ENCODE data around the gene SLC7A5.
"Not testable (repeated sequence)": the region's sequence is repeated elsewhere in the genome, so short reads cannot be mapped to it uniquely, and the experiment has no call there.

Gene SLC7A5

DNA sequence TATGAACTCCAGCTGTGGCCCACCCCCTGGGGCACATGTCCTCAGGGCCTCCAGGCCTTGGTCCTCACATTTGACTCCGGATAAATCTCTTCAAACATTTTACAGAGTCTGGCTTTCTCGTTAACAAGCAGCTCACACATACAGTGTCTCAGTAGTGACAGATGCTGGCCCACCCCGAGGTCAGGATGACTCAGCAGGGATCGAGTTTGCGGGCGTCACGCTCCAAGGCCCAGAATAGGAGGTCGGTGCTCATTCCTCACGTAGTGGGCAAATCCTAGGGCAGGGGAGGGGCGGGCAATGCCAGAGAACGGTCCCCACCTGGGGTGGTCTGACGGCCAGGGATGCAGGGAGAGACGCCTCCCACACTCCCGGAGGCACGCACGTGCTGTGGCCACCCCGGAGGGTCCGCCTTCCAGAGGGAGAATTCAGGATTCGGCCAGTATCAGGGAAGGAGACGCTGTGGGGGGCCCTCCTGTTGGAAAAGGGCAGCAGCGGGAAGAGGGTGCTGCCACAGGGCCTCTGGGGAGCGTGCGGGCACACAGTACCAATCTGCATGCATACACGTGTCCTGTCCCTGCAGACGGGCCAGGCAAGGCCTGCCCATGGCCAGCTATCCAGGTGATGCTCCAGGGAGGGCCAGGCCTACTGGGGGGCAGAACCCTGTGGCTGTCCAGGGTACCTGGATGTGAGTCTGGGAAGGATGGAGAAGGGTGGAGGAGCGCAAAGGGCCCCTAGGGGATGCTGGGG, 8.6 kb downstream of the SLC7A5 start:
- DNase-seq: no peak

DNA sequence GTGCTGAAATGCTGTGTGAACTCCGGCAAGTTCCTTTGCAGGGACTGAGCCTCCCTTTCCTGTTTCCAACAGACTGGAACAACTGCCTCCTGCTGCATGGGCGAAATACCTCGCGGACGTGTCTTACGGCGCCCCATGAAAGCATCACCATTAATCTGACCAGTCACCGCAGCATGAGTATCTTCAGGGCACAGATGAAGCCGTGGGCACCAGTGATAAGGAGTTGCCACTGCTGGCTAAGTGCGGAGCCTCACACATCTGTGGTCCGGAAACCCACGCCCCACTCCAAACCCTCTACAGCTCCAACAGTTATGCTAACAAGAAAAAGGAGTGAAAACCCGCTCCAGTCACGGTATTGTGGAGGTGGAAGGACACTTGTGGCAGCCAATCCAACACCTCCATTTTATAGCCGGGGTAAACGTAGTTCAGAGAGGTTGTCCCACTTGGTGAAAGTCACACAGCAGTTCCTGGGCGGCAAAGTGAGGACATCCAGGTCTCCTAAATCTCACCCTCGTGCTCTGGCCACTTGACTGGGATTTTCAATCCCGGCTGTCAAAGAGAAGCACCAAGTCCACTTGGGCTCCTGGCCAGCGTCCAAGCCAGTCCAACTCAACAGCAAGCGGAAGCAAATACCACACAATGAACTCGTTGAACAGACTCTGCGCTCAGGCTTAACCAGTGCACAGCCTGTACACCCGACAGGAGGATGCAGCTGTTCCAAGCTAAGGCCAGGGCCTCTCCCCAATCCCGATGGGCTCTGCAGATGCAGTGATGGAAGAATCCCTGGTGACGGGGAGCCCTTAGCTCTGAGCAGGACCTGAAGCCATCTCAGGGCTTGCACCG, 10.9 kb downstream of the SLC7A5 start:
- DNase-seq: not testable (repeated sequence)

DNA sequence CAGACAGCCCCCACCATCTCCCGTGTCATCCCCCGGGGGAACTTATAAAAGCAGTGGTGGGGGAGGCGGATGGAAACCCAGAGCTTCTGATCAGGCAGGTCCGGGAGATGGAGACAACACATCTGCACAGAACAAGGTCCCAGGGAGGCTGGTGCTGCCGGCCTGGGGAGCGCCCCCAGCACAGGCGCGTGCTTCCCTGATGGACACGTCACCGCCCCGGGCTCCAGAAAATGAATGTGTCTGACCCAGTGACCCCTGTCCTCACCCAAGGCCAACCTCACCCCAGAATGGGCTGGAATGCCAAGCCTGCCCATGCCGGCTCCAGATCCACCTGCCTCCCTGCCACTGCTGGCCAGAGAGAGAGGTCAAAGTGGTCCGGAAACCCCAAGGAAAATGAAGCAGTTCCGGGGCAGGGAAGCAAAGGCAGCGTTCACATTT, 12.5 kb downstream of the SLC7A5 start:
- DNase-seq: no peak

DNA sequence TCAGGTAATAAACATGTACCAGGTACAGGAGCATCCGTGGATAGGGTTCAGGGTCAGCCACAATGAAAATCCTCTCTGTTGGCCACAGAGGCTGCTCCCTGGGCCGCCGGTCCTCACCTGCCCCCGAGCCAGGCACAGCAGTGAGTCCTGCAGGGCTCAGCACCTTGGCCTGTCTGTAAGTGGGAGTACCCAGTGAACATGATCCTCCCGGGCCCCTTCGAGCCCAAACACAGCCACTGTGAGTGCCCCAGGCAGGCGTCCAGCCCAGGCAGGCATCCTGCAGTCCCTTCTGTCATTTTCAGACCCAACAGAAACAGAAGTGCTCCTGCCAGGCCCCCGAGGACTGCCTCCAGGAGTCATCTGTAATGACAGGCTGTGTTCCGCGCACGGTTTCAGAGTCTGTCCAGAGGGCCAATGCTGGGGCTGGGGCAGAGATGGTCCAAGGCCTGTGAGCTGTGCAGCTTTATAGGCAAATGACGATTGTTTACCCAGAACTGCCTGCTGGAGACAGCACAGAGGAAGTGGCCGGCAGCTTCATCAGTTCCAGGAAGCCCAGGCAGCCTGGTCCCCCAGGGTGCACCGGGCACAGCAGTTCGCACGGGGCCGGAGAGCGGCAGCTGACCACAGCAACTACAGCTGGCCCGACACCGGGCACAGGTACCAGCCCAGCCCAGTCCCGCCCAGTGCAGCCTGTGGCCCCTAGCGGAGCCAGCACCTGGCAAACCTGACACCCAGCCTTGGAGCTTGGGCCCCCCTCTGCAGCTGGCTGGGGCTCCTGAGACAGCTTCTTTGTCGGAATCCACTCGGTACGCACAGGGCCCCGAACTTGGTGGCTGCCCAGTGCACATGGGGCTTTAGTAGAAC, 13.2 kb downstream of the SLC7A5 start:
- DNase-seq: peak in 1 of 2 experiments; percentile 55

DNA sequence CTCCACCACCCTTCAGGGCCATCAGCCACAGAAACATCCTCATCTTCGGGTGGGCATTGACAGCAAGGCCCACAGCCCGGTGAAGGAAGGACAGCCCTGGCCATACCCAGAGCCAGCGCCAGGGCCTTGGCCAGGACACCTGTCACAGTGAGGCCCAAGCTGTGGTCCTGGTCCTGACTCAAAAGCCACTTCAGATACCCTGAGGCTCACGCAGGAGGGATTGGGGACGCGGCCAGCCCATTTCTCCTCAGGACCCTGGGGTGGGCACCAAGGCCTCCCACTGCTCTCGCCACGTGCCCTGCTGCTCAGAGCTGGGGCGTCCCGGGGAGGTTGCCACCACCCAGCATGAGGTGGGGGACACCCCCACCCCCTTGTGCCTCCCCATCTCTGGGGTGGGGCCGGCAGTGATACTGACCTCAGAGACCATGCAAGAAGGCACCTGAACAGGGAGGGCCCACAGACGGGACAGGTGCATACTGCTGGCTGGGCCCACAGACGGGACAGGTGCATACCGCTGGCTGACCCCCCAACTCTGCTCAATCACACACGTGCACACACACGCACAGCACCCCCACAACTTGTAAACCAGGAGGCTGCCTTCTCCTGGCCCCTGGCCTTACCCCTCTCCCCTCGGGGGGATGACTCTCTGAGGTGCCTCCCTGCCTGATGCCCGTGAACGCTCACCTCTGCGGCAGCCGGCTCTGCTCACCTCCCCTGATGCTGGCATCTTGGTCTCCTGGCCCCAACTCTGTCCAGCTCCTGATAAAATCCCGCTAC, 14.2 kb downstream of the SLC7A5 start:
- no peak for DNase-seq

- no peak for DNase-seq
These were observed 15.0 kb downstream of the SLC7A5 start for GRCh38 chr16:87854053-87854906.

DNA sequence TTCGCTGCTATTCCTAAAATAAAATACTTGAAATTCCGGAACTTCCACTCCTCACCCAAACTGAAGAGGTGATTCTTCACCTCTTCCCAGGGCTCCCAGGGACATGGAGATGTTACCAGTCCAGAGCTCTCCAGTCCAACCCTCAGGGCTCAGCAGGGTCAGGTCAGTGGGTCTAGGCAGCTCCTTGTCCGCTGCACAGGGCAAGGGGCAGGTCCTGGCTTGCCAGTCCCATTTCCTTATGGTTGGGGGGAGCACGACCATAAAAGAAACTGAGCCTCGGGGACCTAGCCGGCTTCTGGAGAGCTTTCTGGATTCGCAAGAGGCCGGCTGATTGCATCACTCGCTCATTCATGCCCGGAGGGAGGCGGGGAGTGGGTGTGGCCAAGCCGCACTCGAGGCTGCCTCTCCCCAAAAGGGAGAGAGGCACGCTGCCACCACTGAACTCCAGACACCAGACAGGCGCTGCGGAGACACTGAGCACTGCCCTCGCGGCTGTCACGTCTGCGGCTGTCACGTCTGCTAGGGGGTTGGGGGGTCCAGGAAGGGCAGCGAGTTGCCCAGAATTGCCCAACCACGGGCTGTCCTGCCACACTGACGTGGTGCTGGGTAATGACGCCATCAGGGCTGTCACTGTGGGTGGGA, 15.8 kb downstream of the SLC7A5 start:
- peak; percentile 92 for DNase-seq

- no peak for DNase-seq
These were observed 17.7 kb downstream of the SLC7A5 start for GRCh38 chr16:87851601-87852000.

DNA sequence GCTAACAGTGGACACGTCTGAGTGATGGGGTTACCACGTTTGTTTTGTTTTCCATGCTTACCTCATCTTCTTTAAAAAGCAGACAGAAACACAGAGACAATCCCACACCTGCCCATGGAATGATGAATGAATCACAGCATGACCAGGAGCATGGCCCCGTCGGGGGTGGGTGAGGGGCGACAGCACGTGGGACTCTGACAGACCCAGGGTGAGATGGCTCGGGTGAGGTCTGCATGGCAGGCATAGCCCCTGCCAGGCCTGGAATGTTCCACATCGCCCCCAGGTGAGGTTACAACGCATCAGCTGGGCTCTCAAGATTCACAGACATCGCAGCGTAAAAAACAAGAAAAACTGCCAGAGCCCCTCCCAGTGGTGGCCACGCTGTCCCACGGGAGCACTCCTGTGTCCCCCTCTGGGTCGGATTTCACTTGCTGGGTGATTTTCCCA, 18.1 kb downstream of the SLC7A5 start:
- no peak for DNase-seq

DNA sequence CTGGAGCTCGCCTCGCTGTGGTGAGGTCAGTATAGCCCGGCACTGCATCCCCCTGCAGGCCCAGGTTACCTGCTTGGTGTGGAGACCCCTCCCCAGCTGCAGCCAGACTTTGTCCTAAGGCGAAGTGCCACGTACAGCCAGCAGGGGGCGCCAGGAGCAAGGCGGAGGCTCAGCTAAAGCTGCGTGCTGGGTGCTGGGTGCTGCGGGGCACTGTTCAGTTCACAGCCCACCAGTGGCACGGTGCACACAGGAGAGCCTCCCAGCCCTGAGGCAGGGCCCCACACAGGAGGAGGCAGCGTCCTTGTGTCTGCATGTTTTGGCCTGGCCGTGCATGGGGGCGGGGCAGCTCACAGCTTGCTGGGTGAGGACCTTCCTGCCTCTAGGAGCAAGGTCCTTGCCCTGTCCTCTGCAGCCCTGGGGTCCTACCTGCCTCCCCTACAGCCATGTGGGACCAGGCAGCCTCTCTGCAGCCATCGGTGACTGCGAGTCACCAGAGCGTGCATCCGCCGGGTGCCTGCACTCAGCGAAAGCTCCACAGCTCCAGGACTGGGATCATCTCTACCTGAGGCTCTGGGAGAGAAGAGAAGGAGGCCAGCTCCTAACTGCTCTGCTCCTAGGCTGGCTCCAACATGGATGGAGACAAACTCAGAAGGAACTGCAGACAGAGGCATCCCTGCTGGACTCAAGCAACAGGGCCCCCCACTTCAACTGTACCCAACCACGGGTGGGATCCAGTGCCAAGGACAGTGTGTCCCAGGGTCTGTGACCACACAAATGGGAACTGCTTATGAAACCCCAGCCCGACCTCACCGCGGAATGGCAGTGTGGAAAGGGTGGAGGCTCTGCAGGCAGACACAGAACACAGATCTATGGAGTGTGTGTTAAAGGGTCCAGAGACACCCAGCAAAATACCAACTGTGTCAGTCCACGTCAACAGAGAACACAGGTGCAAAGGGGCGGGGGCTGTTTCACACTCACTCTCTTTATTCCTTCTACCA, 19.0 kb downstream of the SLC7A5 start:
- peak; percentile 85 for DNase-seq

- no peak for DNase-seq
These were observed 19.8 kb downstream of the SLC7A5 start for GRCh38 chr16:87849419-87850008.

GRCh38 chr16:87848676-87849345, 20.5 kb downstream of the SLC7A5 start:
- no peak for DNase-seq

- no peak for DNase-seq
These were observed 21.3 kb downstream of the SLC7A5 start for GRCh38 chr16:87847785-87848675.

DNA sequence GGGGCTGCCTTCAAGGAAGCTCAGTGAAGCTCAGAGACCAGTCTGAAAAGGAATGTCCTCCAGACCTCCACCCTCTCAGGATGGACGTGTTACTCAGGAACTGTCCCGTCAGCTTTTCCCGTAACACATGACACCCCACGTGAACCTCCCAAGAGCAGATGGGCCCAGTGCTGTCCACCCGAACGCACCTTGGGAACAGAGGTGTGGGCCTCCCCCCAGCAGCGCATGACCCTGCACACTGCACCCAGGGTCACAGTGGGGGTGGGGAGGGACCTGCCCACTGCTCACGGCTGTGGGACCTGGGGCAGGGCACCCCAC, 21.9 kb downstream of the SLC7A5 start:
- no peak for DNase-seq

GRCh38 chr16:87846705-87847466, 22.4 kb downstream of the SLC7A5 start:
- DNase-seq: no peak

DNA sequence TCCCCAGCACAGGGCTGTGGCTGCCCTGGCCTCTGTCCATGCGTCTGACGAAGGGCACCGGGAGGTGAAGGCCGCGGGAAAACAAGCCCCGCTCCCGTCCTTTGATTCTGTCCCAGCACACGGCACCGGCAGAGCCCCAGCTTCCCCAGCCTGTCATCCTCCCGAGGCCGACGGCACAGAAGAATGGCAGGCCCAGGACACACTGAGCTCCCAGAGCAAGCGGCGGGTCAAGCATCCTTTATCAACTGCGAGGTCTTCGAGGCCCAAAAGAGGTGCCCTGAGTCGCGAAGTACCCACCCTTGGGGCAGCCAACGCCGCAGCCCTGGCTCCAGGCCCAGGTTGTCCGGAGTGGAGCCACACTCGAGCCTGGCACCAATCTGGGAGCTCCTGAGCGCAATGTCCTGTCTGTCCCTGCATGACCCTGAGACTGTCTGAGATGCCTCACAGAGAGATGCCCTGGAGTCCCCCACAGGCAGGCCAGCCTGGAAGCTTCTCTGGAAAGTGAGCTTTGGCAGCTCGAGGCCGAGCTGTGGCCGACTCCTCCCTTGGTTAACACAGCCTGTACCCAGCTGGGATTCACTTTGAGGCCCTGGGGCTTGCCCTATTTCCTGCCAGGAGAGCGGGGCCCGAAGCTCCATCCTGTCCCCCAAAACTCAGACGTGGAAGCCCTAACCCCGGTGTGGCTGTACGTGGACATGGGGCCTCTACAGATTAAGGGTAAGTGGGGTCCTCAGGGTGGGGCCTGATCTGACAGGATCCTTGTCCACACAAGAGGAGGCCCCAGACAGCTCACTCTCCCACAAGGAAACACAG, 23.3 kb downstream of the SLC7A5 start:
- DNase-seq: no peak
